ENCODE measurements around the gene SCGB3A1. TPM values are rescaled to one million over a fixed set of nuclear protein-coding genes. Genes with fewer than 3 reads are reported as not detected.

SCGB3A1 gene
- total and polyA plus RNA-seq, 11 donors: 0.22 to 0.85 (median 0.57) TPM; not detected in 8

- 57 to 65% (median 63%) methylated on average over 20 of the region's 20 CpGs for WGBS, 4 donors
- no peak for TF ChIP-seq CTCF (IDR thresholded peaks at IDR 0.05)
- no peak for TF ChIP-seq POLR2A (IDR thresholded peaks at IDR 0.05)
- H3K36me3 ChIP-seq: no peaks in the 10 kb centered on the region
- ATAC-seq: no peak
- H3K27me3 ChIP-seq: peaks cover 0 to 3% (median 0%) of the 10 kb centered on the region in 9 donors
- intact Hi-C loops (cut with DNase I): no loop called here
- H3K4me1 ChIP-seq: peaks cover 0 to 14% (median 5%) of the 10 kb centered on the region in 12 donors
- no peak overlapping the region for H3K4me3 ChIP-seq
- peak in 2 of 5 donors; percentile 12 to 41 for DNase-seq
- no peak overlapping the region for H3K27ac ChIP-seq
- no peaks in the 10 kb centered on the region for H3K9me3 ChIP-seq
Measured at GRCh38 chr5:180637962-180638680, 46.8 kb upstream of the SCGB3A1 start.

- H3K9me3 ChIP-seq: no peaks in the 10 kb centered on the region
- no peak for TF ChIP-seq CTCF (IDR thresholded peaks at IDR 0.05)
- no peak for TF ChIP-seq POLR2A (IDR thresholded peaks at IDR 0.05)
- no peak overlapping the region for H3K4me3 ChIP-seq
- 39 to 49% (median 45%) methylated on average over 18 of the region's 18 CpGs for WGBS, 4 donors
- DNase-seq: peak in 4 of 5 donors; percentile 18 to 38 (median 30)
- ATAC-seq: peak in 2 of 4 donors; percentile 16 to 70
- H3K27me3 ChIP-seq: peaks cover 0 to 11% (median 0%) of the 10 kb centered on the region in 9 donors
- no peak overlapping the region for H3K27ac ChIP-seq
- intact Hi-C loops (cut with DNase I): no loop called here
- peaks cover 0 to 23% (median 5%) of the 10 kb centered on the region in 12 donors for H3K4me1 ChIP-seq
- no peaks in the 10 kb centered on the region for H3K36me3 ChIP-seq
Measured at GRCh38 chr5:180636403-180637075, 45.2 kb upstream of the SCGB3A1 start.

GRCh38 chr5:180636016-180636402, 44.7 kb upstream of the SCGB3A1 start:
- Histone ChIP-seq H3K9me3 (no peaks in the 10 kb centered on the region), H3K27me3 (peaks cover 0 to 11% (median 0%) of the 10 kb centered on the region in 9 donors), H3K36me3 (no peaks in the 10 kb centered on the region), H3K27ac (no peak overlapping the region), H3K4me3 (no peak overlapping the region), H3K4me1 (peaks cover 0 to 23% (median 5%) of the 10 kb centered on the region in 12 donors)
- ATAC-seq: peak in 1 of 4 donors; percentile 22
- peak in 2 of 5 donors; percentile 15 to 34 for DNase-seq
- intact Hi-C loops (cut with DNase I): no loop called here
- WGBS, 4 donors: 65 to 80% (median 69%) methylated on average over 8 of the region's 8 CpGs
- TF ChIP-seq CTCF (IDR thresholded peaks at IDR 0.05) (no peak), POLR2A (IDR thresholded peaks at IDR 0.05) (no peak)
